GM13976 (cell line): ENCODE data around the gene VEGFA.

Experiments
- DNase-seq: peaks from one replicate; pipeline ENCODE4 v3.0.0; 2012; ENCODE audit warnings: low spot score
- in situ Hi-C: fragments of 300-500 bp; cut with MboI; formaldehyde crosslinking; loops from one replicate; pipeline ENCODE4 v1.12.0; 2022; ENCODE audit warnings: low sequenced_read_pairs, mixed read lengths, inconsistent platforms; ENCODE audit not compliant: unreplicated experiment
- TF ChIP-seq, protein P1 (sequence below): IDR thresholded peaks from 2 replicates; pipeline ENCODE4 v1.5.1; 2012; ENCODE audit warnings: borderline replicate concordance, mild to moderate bottlenecking; ENCODE audit not compliant: insufficient read depth; ENCODE audit errors: extremely low read depth, missing control alignments, control extremely low read depth

Gene VEGFA

DNA sequence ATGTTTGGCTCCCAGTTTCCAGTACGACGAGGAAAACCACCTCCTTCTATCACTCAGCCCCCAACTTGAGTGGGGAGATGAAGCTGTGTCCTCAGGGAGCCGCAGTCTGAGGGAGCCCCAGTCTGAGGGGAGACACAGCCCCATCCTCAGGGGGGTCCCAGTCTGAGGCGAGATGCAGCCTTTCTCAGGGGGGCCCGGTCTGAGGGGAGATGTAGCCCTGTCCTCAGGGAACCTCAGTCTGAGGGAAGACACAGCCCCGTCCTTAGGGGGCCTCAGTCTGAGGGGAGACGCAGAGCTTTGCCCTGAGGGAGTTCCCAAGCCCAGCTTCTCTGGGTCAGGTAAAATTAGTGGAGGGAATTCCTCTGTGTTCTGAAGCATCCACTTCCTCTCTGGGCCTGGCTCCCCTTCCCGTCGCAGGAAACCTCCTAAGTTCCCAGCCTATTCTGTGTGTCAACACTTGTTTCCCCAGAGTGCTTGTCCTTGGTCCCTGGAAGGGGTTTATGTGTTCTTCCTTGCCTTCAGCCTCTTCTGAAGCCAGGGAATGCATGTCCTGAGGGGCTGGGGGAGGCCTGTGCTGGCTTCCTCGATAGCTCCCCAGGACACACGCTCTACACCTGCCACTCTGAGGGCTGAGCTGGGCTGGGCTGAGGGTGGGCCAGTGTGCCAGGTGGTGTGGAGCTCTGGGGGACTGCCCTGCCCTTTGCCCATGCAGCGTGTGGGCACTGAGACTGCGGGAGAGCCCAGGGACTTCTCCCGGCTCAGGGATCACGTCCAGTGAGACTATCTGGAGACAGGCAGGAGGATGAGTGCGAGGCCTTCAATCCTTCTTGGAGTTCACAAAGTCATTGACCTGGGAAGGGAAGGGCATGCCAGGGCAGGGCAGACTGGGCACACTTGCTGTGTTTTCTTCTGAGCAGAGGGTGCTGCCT is 55.4 kb downstream of the VEGFA start:
- in situ Hi-C loops: no loop called here
- DNase-seq: no peak
- TF ChIP-seq, protein P1, sequence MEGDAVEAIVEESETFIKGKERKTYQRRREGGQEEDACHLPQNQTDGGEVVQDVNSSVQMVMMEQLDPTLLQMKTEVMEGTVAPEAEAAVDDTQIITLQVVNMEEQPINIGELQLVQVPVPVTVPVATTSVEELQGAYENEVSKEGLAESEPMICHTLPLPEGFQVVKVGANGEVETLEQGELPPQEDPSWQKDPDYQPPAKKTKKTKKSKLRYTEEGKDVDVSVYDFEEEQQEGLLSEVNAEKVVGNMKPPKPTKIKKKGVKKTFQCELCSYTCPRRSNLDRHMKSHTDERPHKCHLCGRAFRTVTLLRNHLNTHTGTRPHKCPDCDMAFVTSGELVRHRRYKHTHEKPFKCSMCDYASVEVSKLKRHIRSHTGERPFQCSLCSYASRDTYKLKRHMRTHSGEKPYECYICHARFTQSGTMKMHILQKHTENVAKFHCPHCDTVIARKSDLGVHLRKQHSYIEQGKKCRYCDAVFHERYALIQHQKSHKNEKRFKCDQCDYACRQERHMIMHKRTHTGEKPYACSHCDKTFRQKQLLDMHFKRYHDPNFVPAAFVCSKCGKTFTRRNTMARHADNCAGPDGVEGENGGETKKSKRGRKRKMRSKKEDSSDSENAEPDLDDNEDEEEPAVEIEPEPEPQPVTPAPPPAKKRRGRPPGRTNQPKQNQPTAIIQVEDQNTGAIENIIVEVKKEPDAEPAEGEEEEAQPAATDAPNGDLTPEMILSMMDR: no peak

DNA sequence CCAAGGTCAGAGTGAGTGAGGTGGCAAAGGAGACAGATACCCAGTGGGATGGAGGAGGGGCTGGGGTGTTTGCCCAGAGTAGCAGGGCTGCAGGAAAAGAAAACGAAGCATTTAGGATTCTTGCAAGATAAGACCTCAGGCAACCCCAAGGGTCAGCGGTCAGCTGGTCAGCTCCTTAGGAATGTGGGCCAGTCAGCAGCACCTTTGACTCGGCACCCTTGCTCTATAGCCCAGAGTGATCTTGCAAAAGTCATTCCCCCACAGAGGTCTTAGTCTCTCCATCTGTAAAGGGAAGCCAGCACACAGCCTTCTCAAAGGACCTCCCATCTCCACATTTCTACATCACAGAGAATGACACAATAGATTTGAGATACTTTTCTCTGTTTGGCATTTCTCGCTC is 56.7 kb downstream of the VEGFA start:
- in situ Hi-C loops: no loop called here
- DNase-seq: no peak
- TF ChIP-seq, protein P1: no peak

DNA sequence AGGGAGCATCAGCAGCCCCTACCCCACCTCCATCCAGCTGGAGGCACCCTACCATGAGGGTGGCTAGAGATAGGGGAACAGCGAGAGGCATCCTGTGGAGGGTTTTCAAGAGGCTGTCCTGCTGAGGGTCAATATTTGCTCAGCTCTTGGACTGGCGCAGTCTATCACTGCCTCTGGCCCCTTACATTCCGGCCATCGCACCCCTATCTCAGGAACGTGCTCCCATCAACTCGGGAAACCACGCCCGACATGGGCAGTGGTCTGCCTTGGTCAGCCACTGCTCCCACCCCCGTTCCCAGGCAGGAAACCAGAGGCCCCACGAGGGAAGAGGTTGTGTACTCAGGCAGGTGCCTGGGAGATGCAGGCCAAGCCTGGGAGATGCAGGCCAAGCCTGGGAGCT is 57.9 kb downstream of the VEGFA start:
- in situ Hi-C loops: no loop called here
- DNase-seq: no peak
- TF ChIP-seq, protein P1: no peak

DNA sequence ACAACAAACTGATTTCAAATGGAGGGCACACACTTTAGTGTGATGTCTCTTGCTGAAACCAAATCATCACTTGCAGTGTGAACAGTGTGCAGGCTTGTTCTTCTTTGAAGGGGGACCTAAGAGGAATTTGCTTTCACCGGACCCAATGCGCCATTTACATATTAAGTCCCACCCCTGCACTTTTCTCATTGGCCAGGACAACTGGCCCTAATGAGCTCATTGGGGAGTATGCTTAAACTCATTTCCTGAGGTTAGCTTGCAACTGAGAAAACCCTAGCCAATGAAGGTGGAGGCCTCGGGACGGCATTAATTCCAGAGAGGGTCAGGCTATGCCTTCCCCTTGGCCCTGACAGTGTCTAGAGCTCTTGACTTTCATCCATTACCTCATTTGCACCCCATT is 58.7 kb downstream of the VEGFA start:
- TF ChIP-seq, protein P1: no peak
- DNase-seq: peak; percentile 48
- in situ Hi-C loops: no loop called here

DNA sequence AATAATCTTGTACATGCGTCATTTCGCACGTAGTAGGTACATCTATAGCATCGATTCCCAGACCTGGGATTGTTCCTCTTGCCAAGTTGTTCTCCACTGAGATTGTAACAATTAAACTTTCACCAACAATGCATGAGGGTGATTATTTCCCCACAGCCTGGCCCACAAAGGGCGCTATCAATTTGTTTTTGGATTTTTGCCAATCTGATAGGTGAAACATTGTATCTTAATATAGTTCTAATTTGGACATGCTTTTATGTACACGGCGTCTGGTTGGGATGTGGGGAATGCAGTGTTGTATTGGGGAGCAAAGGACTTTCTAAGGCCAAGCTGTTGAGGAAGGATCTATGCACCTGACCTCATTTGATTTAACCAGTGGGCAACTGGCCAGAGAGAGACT is 59.5 kb downstream of the VEGFA start:
- in situ Hi-C loops: no loop called here
- TF ChIP-seq, protein P1: no peak
- DNase-seq: no peak

DNA sequence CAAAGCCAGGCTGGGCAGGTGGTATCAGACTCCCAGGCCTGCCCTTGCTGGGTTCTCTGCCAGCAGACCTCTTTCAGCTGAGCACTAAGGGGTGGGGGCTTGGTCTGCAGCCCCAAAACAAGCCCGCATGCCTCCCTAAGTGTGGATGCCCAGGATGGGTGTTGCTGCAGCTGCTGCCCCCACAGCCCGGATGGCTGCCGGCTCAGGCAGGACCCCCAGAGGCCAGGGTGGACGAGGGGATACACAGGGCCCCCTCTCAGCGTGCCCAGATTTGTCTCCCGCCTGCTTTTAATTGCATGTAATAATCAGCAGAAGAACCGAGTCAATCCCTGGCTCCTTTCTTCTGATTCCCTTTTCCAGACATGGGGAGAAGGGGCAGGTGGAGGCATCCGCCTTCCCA is 60.8 kb downstream of the VEGFA start:
- TF ChIP-seq, protein P1: no peak

More for the DNA sequence above, 60.8 kb downstream of the VEGFA start:
- in situ Hi-C loops: no loop called here
- no peak for DNase-seq
